Amniotic stem cell (primary cell): ENCODE measurements around the gene SUMO3.

Source experiments
- DNase-seq: peaks from one replicate; lab custom pipeline; 2025; lab: John Stamatoyannopoulos, UW

The SUMO3 gene

DNA sequence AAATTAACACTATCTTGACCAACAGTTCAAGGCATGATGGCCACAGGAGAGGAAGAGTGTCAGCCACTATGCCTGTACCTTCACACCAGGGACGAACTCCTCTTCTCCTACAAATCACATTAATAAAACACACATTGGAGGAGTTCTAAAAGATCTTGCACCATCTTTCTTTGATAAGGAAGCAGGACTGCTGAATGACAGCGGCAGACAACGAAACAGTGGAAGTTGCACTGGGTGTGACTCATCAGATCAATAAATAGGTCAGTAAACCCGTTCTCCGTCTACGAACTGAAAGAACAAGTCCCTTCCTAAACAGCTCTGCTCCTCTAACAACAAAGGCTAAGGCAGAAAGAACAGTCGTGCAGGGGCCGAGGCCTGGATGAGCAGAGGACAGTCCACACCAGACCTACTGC is 39.4 kb downstream of the SUMO3 start:
- no peak for DNase-seq

DNA sequence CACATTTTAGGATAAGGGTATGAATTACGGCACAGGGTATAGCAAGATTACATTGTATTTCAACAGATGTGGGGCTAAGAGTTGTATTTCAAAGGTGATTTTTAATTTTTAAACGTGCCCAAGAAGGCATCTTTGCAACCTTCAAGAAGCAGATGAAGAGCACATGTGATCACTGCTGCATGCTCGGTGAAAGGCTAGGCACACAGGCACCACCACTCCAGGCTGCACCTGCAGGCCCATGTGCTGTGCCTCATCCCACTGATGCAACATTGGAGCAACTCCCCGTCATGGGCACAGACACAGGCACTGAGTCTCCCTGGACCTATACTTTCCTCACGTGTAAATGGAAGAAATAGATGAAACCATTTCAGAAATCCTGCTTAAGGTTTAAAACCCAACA is 39.8 kb downstream of the SUMO3 start:
- DNase-seq: no peak

DNA sequence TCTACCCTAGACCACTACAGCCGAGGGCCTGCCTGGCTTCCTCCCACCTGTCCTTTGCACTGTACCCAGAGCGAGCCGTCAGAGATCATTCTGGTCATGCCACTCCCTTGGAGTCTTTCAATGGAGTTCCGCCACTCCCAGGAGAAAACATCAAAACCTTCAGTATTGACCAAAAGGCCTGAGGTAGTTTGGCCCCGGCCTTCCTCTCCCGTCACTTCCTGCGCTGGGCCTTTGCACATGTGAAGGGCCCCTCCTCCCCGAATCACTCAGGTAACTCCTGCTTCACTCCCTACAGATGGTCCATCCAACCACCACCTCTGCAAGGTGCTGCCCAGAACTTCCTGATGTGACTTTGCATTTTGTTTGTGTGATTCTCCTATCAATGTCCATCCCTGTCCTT is 42.9 kb downstream of the SUMO3 start:
- DNase-seq: no peak

DNA sequence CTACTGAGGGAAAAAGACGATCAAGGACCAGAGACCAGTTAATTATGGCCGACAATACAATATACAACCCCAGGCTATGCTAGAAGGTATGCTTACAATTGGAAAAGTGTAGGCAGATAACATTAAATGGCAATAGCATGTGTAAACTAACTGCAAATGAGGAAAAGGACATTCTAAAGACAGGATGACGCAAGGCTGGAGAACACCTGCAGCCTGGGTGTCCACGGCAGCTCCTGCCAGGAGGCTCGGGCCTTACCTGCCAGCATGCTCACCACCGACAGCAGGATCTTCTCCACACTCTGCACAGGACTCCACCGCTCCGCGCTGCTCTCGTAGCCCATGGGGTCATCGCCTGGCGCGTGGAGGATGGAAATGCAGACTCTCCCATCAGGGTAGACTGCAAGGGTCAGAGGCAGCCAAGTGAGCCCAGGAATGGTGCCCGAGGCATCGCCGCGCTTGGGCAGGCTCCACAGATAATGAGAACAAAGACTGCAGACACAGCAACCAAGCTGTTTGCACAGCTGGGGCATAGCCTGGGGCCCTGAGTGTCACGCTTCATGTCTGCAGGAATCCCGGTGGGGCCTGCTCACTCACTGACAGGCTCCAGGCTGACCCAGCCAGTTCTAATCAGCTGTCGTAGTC is 44.5 kb downstream of the SUMO3 start:
- no peak for DNase-seq

DNA sequence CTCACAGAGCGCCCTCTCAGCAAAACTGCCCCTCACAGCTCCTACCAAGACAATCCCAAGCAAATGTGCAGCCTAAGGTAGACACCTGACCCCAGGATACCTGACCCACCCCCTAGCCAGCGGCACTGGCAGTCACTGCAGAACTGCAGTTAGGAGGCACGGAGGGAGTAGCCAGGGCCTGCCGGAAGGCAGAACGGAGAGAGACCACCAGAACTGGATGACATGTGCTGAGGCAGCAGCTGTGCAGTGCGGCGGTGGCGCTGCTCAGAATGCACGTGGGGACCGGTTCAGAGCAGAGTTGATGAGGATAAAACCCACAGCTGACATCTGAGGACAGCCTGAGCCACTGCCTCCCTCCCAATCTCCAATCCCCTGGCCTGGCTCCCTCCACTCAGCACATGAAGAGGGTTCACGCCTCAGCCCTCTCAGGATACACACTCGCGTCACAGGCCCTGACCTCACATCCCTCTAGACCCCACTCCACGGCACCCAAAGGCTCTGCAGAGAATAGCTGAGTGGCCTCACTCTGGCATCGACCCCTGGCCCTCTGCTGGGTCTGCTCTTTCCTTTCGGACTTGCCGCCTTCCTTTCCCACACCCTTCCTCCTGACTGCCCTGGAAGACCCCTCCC is 45.9 kb downstream of the SUMO3 start:
- DNase-seq: no peak

DNA sequence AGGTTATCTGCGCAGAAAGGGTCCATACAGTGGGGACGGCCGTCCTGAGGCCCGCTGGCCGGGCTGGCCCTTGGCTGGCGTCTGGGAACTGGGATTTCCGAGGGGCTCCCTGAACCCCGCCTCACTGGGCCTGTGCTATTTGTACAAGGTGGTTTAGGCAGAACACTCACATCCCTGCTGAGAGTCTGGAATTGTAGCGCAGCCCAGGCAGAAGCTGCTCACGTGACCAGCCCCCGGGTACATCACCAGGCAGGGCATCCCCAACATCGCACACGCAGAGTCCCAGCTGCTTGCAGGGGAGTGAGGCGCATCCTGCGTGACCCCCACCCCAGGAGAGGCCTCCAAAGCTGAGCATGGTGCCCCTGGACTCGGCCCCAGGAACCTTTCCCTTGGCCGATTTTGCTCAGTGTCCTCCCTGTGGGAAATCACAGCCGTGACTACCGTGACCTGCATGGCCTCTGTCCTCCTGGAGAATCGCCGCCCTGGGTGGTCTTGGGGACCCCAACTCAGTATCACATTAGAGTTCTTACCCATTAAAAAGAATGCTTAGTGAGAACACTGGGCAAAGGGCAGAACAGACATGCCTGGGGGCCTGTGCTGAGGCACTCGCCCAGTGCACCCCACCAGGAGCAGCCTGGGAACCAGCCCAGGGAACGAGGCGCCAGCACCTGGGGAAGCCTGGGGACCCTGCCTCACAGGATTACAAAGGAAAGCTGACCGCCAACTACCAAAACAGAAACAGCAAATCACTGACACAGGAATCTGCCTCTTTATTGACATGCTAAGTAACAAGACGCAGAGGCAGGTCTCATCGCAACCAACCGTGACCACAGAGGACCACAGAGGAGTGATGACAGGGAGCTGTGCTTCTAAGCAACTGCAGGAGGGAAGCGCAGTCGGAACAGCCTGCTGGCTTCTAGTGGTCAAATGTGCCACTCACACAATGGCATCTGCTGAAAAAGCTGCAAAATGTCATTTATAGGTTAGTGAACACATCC is 49.7 kb downstream of the SUMO3 start:
- no peak for DNase-seq

DNA sequence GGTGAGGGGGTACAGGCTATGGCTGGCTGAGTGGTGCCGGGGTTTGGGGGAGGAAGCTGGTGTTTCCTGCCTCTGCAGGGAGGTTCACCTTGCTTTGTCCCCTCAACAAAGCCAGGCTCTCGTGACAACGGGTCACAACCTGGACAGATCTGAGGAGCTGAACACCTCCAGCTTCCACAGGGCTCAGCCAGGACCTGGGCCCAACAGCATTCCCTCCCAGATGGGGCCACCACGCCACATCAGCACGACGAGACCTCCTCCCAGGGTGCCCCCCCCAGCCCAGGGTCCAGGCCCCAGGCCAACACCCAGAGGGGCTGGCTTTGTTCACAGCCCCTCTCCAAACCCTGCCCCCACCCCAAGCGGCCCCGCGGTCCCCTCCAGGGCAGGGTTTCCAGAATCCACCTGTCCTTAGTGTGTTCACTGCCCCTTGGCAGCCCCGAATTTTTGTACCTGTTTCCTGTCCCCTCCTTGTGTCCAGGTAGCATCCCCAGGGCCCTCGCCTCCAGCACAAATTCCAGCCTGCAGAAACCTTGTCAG is 51.0 kb downstream of the SUMO3 start:
- no peak for DNase-seq

DNA sequence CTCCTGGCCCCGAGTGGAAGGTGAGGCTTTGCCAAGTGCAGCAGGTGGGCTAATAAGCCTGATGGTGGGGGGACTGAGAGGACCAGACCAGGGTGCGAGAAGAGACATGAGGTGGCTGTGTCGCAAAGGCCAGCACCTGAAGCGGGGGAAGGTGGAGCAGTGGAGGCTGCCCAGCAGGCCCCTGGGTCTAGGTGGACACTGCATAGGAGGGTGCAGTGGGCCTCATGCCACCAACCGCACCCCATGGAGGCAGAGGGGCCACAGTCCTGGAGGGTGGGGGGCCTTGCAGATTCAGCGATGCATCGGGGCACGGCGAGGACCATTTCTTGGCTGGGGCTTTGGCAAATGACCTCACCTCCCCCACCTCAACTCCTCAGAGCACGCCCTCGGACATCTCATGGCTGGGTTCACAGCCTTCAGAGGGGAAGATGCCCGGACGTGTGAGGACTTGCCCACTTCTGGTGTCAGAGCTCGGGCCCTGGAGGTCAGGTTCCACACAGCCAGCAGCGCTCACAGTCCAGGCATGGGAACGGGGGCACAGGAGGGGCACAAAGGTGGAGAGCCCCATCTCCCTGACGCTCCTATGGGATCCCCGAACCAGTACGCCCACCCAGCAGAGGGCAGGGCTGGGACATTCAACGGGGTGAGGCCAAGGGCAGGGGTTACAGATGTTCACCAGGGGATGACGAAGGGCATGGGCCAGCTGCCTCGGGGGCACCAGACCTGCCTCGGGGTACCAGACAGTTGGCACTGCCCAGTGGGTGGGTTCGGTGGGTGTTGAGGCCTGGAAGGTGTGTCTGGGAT is 51.6 kb downstream of the SUMO3 start:
- DNase-seq: no peak

DNA sequence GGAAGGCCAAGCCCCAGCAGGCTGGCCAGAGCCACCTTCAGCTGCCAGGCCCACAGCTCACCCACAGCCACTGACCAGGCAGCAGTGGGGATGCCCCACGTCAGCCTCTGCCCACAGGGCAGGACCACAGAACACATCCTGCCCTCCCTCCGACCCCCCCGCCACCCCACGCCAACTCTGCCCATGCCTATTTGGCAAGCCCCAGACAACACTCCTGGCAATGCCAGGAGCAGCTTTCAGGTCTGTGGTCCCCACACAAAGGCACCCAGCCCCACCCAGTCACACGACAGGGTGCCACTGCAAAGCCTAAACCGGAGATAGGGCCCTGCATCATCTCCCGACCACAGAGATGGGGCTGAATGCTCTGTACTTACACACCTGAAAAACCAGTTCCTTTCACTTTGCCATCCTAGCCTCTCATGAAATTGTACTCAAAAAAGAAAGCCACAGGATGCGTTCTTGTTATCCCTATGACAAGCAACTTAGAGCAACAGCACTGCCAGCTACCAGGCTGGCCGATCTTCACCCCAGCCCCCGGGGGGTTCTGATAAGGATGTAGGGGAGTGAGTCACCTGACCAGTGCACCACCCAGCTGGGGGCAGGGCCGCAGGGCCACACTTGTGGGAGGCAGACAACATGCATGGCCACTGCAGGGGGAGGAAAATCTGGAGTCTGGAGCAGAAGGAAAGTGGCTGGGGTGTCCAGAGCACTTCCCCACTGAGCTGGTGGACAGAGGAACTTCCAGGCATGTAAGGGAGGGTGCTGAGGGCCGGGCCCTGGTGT is 52.4 kb downstream of the SUMO3 start:
- no peak for DNase-seq

DNA sequence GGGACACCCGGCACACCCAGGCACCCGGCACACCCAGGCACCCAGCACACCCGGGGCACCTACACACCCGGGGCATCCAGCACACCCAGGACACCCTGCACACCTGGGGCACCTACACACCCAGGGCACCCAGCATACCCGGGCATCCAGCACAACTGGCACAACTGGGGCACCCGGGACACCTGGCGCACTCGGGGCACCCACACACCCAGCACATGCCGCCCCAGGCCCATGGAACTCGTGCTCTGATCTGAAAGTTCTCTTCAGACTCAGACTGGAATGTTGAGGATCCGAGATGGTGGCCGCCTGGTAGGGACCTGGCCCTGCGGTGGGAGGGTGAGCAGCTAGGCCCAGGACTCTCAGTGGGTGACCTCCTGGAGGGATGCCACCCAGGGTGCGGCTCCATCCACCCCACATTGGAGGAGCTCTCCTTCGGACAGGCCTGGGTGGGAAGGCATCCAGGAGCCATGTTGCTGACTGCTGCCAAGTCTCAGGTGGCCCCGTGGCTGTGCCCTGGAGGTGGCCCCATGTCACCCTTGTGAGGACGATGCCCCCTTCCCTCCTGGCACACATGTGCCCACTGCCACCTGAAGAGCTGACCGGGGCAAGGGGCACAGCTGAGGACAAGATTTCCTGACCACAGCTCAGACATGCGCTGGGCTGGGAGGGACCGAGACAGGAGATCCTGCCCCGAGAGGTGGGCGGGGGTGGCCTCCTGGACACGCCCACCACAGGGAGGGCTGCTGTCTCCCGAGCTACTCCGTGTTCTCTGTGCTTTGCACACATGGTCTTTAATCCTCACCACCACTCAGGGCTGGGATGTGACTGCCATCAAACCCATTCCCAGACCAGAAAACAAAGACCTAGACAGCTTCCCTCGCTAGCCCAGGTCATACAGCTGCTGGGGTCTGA is 53.3 kb downstream of the SUMO3 start:
- DNase-seq: no peak

DNA sequence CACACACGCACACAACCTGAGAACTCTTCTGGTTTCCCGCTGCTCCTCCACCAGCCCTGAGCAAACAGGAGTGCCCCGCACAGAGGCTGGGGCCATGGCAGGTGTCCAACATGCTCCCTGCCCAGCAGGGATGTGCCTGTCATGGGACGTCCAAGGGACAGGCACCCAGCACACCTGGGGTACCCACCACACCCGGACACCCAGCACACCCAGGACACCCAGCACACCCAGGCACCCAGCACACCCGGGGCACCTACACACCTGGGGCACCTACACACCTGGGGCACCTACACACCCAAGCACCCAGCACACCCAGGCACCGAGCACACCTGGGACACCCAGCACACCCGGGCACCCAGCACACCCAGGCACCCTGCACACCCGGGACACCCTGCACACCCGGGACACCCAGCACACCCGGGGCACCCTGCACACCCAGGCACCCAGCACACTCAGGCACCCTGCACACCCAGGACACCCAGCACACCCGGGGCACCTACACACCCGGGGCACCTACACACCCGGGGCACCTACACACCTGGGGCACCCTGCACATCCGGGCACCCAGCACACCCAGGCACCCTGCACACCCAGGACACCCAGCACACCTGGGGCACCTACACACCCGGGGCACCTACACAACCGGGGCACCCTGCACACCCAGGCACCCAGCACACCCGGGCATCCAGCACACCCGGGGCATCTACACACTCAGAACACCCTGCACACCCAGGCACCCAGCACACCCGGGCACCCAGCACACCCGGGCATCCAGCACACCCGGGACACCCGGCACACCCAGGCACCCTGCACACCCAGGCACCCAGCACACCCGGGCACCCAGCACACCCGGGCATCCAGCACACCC is 54.2 kb downstream of the SUMO3 start:
- no peak for DNase-seq

DNA sequence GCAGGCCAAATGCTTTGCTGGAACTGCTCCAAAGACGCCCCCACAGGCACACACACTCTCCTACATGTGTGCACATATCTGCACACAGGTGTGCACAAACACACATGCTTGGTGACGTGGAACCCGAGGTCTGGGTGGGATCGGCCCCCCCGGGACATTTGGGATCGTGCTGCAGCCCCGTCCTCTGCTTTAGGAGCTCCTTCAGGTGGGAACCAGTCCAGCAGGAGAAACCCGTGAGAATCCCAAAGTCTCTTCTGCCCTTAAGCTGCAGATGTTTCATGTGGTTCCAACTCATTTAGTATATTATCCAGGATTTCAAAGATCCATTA is 54.8 kb downstream of the SUMO3 start:
- no peak for DNase-seq

DNA sequence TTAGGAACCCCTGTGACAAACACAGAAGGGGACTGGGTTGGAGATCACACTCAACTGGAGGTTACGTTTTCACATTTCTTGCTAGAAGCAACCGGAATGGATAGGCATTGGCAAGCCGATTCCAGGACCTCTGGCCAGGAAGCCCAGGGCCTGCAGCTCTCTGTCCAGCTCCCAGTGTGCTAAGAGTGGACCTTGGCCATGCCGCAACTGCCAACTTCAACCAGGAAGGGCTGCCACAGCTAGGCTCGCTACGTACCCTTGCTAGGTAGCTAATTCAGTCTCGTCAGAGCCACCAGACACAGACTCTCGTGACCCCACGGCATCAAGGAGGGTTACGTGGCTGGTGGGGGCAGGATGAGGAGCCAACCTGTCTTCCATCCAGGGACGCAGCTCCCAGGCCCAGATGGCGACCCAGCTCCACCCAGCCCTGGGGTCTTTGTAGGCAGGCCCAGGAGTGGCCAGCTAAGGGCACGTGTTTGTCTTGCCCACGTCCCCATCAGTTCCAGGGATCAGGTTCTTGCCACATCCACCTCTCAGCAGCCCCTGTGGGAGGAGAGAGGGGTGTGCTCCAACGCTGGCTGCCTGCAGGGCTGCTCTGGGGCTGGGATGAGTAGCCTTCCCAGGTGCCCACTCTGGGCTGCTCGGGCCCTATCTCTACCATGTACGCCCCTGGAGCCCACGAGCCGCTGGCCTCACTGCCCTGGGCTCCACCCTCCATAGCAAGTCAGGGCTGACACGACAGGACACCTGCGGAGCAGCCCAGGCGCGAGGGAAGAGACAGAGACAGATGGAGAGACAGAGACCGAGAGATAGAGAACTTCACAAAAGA is 55.4 kb downstream of the SUMO3 start:
- DNase-seq: no peak

DNA sequence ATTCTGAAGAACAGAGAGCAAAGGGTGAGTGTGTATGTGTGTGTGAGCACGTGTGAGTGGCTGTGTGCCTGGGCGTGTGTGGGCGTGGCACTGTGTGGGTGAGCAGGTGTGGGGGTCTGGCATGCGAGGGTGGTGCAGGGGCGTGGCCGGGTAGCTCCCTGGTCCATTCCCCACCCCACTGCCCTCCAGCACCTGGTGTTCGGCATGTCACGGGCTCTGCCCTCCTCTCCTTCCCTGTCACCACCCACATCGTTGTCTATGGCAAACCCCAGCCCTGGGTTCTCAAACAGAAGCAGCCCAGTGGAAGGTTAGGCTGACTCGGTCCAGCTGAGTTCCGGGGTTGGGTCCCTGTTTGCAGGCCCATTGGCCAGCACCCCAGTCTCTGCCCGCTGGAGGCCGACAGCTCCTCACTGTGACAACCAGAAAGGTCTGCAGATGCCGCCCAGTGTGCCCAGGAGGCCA is 56.1 kb downstream of the SUMO3 start:
- DNase-seq: no peak

DNA sequence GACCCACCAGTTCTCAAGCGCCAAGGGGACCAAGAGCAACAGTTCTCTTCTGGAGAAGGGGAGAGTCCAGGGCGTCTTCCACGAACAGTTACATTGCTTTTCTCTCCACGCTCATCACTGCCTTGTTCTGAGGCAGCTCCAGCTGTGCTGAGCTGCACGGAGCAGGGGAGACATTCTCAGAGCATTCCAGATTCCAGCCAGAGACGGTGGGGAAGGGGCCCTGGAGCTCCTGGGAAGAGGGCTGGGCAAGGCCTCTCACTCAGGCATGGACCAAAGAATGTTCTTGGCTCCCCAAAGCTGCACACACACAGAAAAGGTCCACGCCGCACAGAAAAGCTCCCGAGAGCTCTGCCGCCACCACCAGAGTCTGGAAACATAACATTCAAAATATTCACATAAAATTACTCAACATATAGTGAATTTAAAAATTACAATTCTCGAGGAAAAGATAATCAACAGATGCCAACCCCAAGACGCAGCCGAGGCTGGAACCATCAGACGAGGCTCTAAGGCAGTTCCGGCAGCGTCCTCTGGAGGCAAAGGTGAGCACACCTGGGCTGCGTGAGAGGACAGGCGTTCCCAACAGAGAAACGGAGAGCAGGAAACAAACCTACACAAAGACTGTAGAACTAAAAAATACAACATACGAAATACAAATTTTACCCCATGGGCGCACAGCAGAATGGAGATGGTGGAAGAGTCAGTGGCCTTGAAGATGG is 56.7 kb downstream of the SUMO3 start:
- DNase-seq: no peak

DNA sequence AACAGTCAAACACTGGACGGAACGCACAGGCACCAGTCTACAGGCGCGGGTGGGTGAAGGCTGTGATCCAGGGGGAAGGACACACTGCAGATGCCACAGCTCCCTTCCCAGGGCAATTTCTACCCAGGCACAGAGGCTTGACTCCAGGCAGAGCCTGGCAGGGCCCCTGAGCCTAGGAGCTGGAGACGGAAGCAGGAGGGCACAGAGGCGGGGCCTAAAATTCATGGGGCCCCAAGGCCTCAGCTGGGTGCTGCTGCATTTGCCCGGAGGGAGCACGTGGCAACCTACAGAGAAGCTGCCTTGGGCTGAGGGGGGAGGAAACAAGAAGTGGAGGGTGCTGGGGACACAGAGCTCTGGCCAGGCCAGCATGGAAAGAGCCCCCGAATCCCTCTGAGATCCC is 57.5 kb downstream of the SUMO3 start:
- DNase-seq: no peak

DNA sequence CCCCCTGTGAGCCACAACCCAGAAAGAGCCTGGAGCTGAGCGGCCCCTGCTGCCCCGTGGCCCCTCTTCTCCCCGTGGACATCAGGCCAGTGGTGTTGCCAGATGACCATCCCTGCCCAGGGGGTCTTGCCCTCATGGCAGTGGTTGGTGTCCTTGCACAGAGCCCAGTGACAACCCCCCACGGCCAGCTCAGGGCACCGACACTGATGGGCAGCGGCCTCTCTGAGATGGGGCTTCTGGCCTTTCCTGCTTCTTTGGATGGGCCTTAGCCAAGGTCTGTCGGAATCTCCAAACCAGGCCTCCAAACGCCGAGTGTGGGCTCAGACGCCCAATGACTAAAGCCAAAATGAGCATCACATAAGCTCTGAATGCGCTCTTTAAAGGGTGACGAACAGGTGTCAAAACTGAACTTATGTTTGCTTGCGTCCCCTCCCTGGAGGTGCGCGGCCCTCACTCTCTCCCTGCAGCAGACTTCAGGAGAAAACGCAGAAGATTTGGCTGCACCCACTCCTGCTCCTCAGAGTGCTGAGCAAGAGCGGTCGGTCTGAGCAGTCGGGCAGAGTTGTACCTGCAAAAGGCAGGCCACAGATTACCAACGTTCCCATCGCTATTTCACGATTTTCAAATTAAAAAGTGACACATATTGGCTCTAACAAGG is 58.1 kb downstream of the SUMO3 start:
- no peak for DNase-seq
